GM18870 (cell line): ENCODE results near the gene BMP2K.

ENCODE experiments used
- ATAC-seq: cut with Tn5 transposase; IDR thresholded peaks from one replicate; pipeline ENCODE4 v1.9.1; 2021; ENCODE audit warnings: moderate library complexity; ENCODE audit not compliant: unreplicated experiment

BMP2K gene

GRCh38 chr4:78776079-78776728 lies at the start of gene BMP2K:
BMP2K (plus strand) TSS chr4:78776350; CDS start chr4:78776544, 194 bp downstream.
- peak; percentile 32 for ATAC-seq

- no peak for ATAC-seq
Observed at GRCh38 chr4:78726546-78726945, 49.6 kb upstream of the BMP2K start.

- ATAC-seq: no peak
Observed at GRCh38 chr4:78732332-78733104, 43.6 kb upstream of the BMP2K start.

GRCh38 chr4:78734441-78735162 lies 41.5 kb upstream of the BMP2K start:
- ATAC-seq: no peak

- peak; percentile 69 for ATAC-seq
Observed at GRCh38 chr4:78735697-78736096, 40.5 kb upstream of the BMP2K start.

GRCh38 chr4:78737035-78737434 lies 39.1 kb upstream of the BMP2K start:
- ATAC-seq: peak; percentile 65

- ATAC-seq: no peak
Observed at GRCh38 chr4:78737973-78738372, 38.2 kb upstream of the BMP2K start.

- ATAC-seq: peak; percentile 57
Observed at GRCh38 chr4:78742300-78742699, 33.9 kb upstream of the BMP2K start.

GRCh38 chr4:78747475-78747922 lies 28.7 kb upstream of the BMP2K start:
- no peak for ATAC-seq

- no peak for ATAC-seq
Observed at GRCh38 chr4:78748381-78748780, 27.8 kb upstream of the BMP2K start.

- ATAC-seq: peak; percentile 29
Observed at GRCh38 chr4:78749258-78749971, 26.7 kb upstream of the BMP2K start.

- peak; percentile 93 for ATAC-seq
Observed at GRCh38 chr4:78749972-78750727, 26.0 kb upstream of the BMP2K start.

- ATAC-seq: no peak
Observed at GRCh38 chr4:78753091-78753490, 23.1 kb upstream of the BMP2K start.

GRCh38 chr4:78754872-78755271 lies 21.3 kb upstream of the BMP2K start:
- ATAC-seq: no peak

GRCh38 chr4:78756137-78756536 lies 20.0 kb upstream of the BMP2K start:
- no peak for ATAC-seq

GRCh38 chr4:78756776-78757175 lies 19.4 kb upstream of the BMP2K start:
- no peak for ATAC-seq

GRCh38 chr4:78757574-78757973 lies 18.6 kb upstream of the BMP2K start:
- no peak for ATAC-seq

GRCh38 chr4:78758085-78758484 lies 18.1 kb upstream of the BMP2K start:
- ATAC-seq: no peak

GRCh38 chr4:78762529-78762928 lies 13.6 kb upstream of the BMP2K start:
- ATAC-seq: no peak

- ATAC-seq: no peak
Observed at GRCh38 chr4:78763251-78763650, 12.9 kb upstream of the BMP2K start.
